Mesodermal cell (in vitro differentiated cells): Measurements from ENCODE around the gene TIMELESS.

Experiments used
- H3K27ac ChIP-seq: 2 replicates; pipeline ENCODE4 v1.7.0; 2013; ENCODE audit warnings: mild to moderate bottlenecking, low read depth, low read length, moderate library complexity; ENCODE audit not compliant: severe bottlenecking
- H3K36me3 ChIP-seq: 2 replicates; pipeline ENCODE4 v1.7.1; 2013; ENCODE audit warnings: mild to moderate bottlenecking, low read length, moderate library complexity; ENCODE audit not compliant: control insufficient read depth, insufficient read depth
- H3K4me1 ChIP-seq: one replicate; pipeline ENCODE4 v1.7.1; 2013; ENCODE audit warnings: mild to moderate bottlenecking, low read length; ENCODE audit not compliant: insufficient read depth, control insufficient read depth, poor library complexity, severe bottlenecking
- H3K4me3 ChIP-seq: 2 replicates; pipeline ENCODE4 v1.7.0; 2013; ENCODE audit warnings: low read length, control low read depth, mild to moderate bottlenecking; ENCODE audit not compliant: insufficient read depth, poor library complexity, severe bottlenecking; ENCODE audit errors: extremely low read depth
- H3K9me3 ChIP-seq: 2 replicates; pipeline ENCODE4 v1.7.1; 2013; ENCODE audit warnings: mild to moderate bottlenecking, low read length, moderate library complexity; ENCODE audit not compliant: control insufficient read depth
- WGBS, 2 experiments: methylation state at CpG; one replicate each; pipeline ENCODE4 v1.1.5; 2013; ENCODE audit warnings: missing lambda C conversion rate in 2 of 2; ENCODE audit not compliant: insufficient coverage in 2 of 2; 5-methylcytosine and 5-hydroxymethylcytosine counted together

The TIMELESS gene

DNA sequence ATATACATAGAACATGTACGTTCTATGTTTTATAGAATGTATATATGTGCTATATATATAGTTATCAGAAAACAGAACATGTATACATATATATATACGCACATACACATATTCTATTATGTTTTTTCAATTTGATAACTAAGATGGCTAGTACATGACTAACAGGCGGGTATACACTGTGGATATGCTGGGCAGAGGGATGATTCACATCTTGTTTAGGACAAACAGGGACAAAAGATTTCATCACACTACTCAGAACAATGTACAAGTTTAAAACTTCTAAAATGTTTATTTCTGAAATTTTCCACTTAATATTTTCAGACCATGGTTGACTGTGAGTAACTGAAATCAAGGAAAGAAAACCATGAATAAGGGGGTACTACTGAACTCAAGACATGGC is 17.4 kb downstream of the TIMELESS start:
- Histone ChIP-seq H3K4me3 (no peak overlapping the region), H3K27ac (no peak overlapping the region), H3K4me1 (no peaks in the 10 kb centered on the region), H3K36me3 (peaks cover 64% of the 10 kb centered on the region), H3K9me3 (no peaks in the 10 kb centered on the region)
- WGBS, 2 experiments = no CpG with 5 or more reads among the region's 3 CpGs

DNA sequence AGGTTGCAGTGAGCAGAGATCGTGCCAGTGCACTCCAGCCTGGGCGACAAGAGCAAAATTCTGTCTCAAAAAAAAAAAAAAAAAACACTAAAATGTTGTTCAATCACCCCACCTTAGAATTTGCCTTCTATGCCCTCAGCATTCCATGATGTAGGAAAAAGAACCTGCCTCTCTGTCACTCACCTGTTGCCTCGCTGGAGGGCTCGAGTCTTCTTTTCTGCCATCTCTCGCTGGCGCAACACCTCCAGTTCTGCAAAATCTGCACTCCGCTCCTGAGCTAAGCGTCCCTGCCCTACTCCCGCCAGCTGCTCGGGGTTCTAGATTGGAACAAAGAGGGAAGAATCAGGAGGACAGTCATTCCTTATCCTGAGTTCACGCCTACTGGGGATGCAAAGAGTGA is 17.9 kb downstream of the TIMELESS start:
- no peaks in the 10 kb centered on the region for H3K4me1 ChIP-seq
- H3K4me3 ChIP-seq = no peak overlapping the region
- H3K9me3 ChIP-seq = no peaks in the 10 kb centered on the region
- no peak overlapping the region for H3K27ac ChIP-seq
- 96 to 97% methylated on average over 9 to 11 of the region's 11 CpGs for WGBS, 2 experiments
- H3K36me3 ChIP-seq = peaks cover 68% of the 10 kb centered on the region

DNA sequence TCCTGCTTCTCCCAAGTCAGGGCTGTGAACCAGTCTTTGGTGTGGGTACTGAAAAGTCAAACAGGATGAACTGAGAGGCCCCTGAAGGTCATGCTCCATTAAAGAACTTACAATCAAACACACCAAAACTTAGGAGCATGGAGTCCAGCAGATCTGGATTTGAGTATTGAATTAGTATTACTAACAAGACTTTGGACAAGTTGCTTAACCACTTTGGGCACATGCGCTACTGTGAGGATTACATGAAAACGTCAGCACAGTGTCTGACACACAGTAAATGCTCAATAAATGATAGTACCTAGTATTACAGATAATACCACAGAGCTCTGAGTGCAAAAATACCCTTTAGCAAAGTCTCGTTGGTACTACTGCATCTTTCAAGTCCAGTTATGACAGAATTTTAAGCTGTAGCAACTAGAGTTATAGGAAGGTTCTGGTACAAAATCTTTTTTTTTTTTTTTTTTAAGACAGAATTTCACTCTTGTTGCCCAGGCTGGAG is 23.2 kb downstream of the TIMELESS start:
- peaks cover 83% of the 10 kb centered on the region for H3K36me3 ChIP-seq
- no peaks in the 10 kb centered on the region for H3K4me1 ChIP-seq
- WGBS, 2 experiments = no CpG with 5 or more reads among the region's 3 CpGs
- no peak overlapping the region for H3K27ac ChIP-seq
- H3K9me3 ChIP-seq = no peaks in the 10 kb centered on the region
- no peak overlapping the region for H3K4me3 ChIP-seq

DNA sequence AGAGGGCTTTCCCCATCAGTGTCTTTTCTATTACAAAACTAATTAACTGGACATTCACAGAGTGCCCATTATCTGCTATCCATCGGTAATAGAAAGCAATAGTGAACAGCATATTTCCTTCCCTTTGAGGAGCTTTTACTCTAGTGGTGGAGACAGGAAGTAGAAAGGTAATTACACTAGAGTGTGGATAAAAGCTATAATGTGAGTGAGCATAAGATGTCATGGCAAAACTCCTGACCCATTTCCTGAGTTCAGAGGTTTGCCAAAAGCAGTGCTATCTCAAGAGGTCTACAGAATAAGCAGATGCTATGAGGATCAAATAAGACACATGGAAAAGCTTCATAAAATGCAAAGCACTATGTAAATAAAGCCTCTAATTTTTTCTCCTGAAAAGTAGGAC is 24.0 kb downstream of the TIMELESS start:
- Histone ChIP-seq H3K9me3 (no peaks in the 10 kb centered on the region), H3K36me3 (peaks cover 84% of the 10 kb centered on the region), H3K27ac (no peak overlapping the region), H3K4me3 (no peak overlapping the region), H3K4me1 (no peaks in the 10 kb centered on the region)
- WGBS, 2 experiments = no CpG with 5 or more reads among the region's 1 CpG

DNA sequence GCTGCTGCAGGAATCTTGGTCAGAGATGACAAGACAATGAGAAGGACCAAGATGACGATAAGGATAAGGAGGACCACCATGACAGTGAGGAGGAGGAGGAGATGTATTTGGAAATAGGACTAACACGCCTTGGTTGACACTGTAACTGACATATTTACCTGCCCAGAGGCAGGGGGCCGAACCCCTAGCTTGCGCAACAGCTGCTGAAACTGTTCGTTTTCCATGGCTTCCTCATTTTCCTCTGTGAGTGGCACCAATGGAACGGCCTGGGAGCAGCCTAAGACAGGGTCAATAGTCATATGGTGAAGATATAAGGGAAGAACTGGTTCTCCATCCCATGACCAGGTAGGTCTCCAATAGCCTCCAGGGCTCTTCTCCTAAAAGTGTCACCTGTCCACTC is 28.8 kb downstream of the TIMELESS start:
- H3K27ac ChIP-seq = no peak overlapping the region
- WGBS, 2 experiments = 84 to 96% methylated on average over 2 to 5 of the region's 6 CpGs
- H3K36me3 ChIP-seq = peaks cover 88% of the 10 kb centered on the region

DNA sequence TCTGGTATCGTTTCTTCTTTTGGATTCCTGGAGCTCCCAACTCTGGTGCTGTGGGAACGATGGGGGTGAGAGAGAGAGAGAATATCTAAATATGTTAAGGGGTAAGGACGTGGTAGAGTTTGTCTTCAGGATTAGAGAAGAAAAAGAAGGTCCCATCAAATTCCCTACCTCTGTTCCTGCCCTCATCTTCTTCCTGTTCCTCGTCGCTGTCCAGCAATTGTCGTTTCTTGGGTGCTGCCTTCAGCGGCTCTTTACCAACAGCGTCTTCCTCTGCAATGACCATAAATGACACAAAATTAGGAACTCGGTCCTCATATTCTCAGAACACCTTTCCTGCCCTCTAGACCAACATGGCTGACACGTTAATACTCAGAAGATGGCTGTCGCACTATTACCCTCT is 31.5 kb downstream of the TIMELESS start:
- Histone ChIP-seq H3K9me3 (no peaks in the 10 kb centered on the region), H3K36me3 (peaks cover 81% of the 10 kb centered on the region), H3K27ac (no peak overlapping the region), H3K4me1 (no peaks in the 10 kb centered on the region), H3K4me3 (no peak overlapping the region)
- WGBS, 2 experiments = 94 to 95% methylated on average over 8 of the region's 11 CpGs

More for the DNA sequence above, 28.8 kb downstream of the TIMELESS start:
- no peak overlapping the region for H3K4me3 ChIP-seq
- H3K9me3 ChIP-seq = no peaks in the 10 kb centered on the region
- no peaks in the 10 kb centered on the region for H3K4me1 ChIP-seq

DNA sequence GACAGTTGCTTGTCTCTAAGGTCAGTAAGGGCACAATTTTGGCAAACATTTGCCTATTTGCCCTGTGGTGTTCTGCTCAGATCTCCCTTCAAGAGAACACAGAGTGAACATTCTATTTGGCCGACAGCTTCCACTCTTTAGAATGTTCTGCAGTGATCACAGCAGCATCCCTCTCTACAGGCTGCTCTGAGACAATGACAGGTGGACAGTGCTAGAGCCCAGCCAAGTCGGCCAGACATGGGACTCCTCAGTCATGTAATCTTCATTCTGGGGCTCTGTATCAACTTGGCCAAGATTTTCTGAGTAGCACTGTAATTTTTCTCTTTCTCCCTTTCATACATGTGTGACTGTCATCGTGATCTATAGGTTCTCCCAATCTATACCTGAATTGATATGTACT is 34.8 kb downstream of the TIMELESS start:
- H3K4me1 ChIP-seq = no peaks in the 10 kb centered on the region
- 91 to 100% methylated on average over 2 of the region's 3 CpGs for WGBS, 2 experiments
- H3K4me3 ChIP-seq = no peak overlapping the region
- no peaks in the 10 kb centered on the region for H3K9me3 ChIP-seq
- H3K36me3 ChIP-seq = peaks cover 50% of the 10 kb centered on the region
- no peak overlapping the region for H3K27ac ChIP-seq

DNA sequence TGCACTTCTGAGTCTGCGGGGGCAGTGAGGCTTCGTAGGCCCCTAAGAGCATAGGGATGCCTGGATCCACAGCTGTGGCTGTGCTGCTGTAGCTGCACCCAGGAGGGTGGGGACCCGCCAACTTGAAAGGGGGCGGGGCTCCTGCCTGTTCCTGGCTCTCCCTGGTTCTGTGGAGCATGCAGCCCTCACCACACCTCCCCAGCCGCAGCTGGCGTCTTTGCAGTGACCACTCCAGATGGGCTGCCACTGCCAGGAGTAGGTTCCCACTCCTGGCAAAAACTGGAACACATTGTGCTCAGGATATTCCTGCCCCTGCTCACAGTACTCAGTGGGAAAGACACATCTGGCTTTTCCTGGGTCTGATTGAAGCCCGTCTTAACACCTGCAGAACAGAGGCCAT is 35.8 kb downstream of the TIMELESS start:
- Histone ChIP-seq H3K27ac (no peak overlapping the region), H3K9me3 (no peaks in the 10 kb centered on the region), H3K4me3 (no peak overlapping the region), H3K4me1 (no peaks in the 10 kb centered on the region), H3K36me3 (peaks cover 41% of the 10 kb centered on the region)
- 93 to 94% methylated on average over 7 of the region's 7 CpGs for WGBS, 2 experiments

DNA sequence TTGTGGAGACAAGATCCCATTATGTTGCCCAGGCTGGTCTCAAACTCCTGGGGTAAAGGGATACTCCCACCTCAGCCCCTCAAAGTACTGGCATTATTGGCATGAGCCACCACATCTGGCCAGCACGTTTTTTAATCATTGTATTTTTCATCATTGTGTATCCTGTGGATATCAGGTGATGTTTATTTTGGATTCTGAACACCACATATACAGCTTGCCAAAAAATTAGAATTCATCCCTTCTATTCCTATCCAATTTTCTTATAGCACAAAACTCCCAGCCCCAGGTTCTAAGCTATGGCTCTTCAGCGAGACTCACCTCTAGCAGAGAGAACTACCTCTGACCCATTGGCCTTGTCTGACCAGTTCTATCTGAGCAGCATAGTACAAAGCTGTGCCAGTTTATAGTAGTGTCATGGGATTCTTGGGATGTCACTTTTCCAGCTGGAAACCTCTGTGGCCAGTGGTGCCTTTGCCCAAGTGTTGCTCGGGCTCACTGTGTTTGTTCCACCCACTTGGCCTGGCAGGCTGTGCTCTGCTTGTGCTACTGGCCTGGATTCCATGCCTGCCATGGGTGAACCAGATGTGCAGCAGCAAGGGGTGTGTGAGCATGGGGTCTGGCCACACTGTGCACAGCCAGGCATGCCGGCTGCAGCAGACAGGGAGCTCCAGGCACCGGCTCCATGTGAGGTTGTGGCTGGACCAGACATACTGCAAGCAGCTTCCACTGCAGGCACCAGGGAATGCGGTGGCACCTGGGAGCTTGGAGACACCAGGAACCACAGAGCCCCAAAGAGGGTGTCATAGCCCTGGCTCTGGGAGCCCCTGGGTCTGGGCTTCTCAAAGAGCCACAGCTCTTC is 37.2 kb downstream of the TIMELESS start:
- WGBS, 2 experiments = 93 to 97% methylated on average over 4 to 5 of the region's 6 CpGs
- H3K9me3 ChIP-seq = no peaks in the 10 kb centered on the region
- no peak overlapping the region for H3K27ac ChIP-seq
- no peaks in the 10 kb centered on the region for H3K4me1 ChIP-seq
- peaks cover 27% of the 10 kb centered on the region for H3K36me3 ChIP-seq
- no peak overlapping the region for H3K4me3 ChIP-seq

DNA sequence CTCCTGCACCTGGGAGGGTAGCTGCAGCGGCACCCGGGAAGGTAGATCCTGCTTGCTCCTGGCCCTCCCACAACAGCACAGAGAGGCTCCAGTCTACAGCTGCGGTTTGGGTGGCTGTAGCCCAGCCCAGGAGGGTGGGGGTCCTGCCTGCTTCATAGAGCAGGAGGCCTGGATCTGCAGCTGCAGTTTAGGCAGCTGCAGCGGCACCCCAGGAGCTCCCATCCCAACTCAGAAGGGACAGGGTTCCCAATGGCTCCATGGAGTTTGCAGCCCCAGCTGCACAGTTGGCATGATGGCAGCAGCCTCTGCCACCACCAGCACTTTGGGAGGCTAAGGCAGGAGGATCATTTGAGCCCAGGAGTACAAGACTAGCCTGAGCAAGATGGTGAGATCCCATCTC is 38.5 kb downstream of the TIMELESS start:
- whole genome bisulfite sequencing, 2 experiments = 82 to 93% methylated on average over 2 to 3 of the region's 4 CpGs
- Histone ChIP-seq H3K36me3 (peaks cover 16% of the 10 kb centered on the region), H3K4me3 (no peak overlapping the region), H3K27ac (no peak overlapping the region), H3K9me3 (no peaks in the 10 kb centered on the region), H3K4me1 (no peaks in the 10 kb centered on the region)

DNA sequence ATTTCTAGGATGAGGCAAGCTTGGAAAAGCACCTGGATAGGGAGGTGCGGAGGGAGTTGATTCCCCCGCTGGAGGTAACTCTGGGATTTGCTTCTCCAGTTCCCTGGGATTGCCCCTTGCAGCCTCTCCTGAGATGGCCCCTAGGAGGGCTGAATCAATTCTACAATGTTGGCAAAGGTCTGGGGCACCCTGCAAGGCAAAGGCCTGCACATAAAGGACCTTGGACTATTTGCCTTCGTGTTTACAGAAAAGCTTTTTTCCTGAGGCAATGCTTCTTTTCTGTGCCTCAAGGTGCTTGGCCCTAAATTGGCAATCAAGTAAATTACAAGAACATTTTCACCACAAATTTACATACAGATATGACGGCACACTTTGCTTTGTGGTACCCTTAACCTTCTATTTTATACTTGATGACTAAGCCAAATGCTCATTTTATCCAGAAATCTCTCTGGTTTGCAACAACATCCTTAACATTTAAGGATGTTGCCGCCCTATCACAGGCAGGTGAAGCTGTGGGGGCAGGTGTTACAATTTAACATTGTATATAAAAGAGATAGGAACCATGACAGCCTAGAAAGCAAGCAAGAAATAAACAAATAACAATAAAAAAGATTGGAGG is 40.3 kb downstream of the TIMELESS start:
- no peaks in the 10 kb centered on the region for H3K4me1 ChIP-seq
- no peak overlapping the region for H3K4me3 ChIP-seq
- H3K27ac ChIP-seq = no peak overlapping the region
- peaks cover 4% of the 10 kb centered on the region for H3K36me3 ChIP-seq
- H3K9me3 ChIP-seq = no peaks in the 10 kb centered on the region
- WGBS, 2 experiments = 88 to 89% methylated on average over 4 of the region's 5 CpGs
